Middle frontal gyrus (tissue), 1 donor: ENCODE measurements around the gene LTB.

Experiments used
- DNase-seq: peaks from one replicate; pipeline ENCODE4 v3.0.0-alpha.2; 2015; ENCODE audit warnings: low spot score; ENCODE audit errors: extremely low spot score

The LTB gene

GRCh38 chr6:31531771-31532643 is 50.2 kb downstream of the LTB start:
- DNase-seq = no peak

- no peak for DNase-seq
Observed at GRCh38 chr6:31531162-31531561, 51.1 kb downstream of the LTB start.

GRCh38 chr6:31530659-31531058 is 51.6 kb downstream of the LTB start:
- no peak for DNase-seq
